Measurements from ENCODE around the gene MZT2B.
"Not testable (repeated sequence)": the region's sequence is repeated elsewhere in the genome, so short reads cannot be mapped to it uniquely, and the experiment has no call there.

- TF ChIP-seq GLIS3 (CRISPR knock-in tag; IDR thresholded peaks at IDR 0.05); SNAI2 (CRISPR knock-in tag; IDR thresholded peaks at IDR 0.05); PATZ1 (CRISPR knock-in tag; IDR thresholded peaks at IDR 0.05; ENCODE audit: borderline replicate concordance): not testable (repeated sequence)
Observed at GRCh38 chr2:130157825-130158514, 24.1 kb upstream of the MZT2B start.

Data from SK-N-SH treated with all-trans-retinoic acid at 6 μM for 48 hours (cell line).